Ishikawa (cell line): Measurements from ENCODE around the gene FOXJ3.

ENCODE experiments used
- MAX ChIP-seq: IDR thresholded peaks from 2 replicates; pipeline ENCODE4 v1.6.1; 2012
- ZBTB7A ChIP-seq: IDR thresholded peaks from 2 replicates; pipeline ENCODE4 v1.6.1; 2012; ENCODE audit warnings: low read depth

- TF ChIP-seq MAX: no peak
- no peak for TF ChIP-seq ZBTB7A
Measured at GRCh38 chr1:42370876-42371549, 36.0 kb upstream of the FOXJ3 start.
